DMS53 treated with DMSO at 0.1 percent for 48 hours (cell line): ENCODE data around the gene CC2D1A.
"Not testable (repeated sequence)": the region's sequence is repeated elsewhere in the genome, so short reads cannot be mapped to it uniquely, and the experiment has no call there.

Experiments
- DNase-seq: peaks from one replicate; lab custom pipeline; 2025; ENCODE audit not compliant: unreplicated experiment; lab: John Stamatoyannopoulos, UW

CC2D1A gene

DNA sequence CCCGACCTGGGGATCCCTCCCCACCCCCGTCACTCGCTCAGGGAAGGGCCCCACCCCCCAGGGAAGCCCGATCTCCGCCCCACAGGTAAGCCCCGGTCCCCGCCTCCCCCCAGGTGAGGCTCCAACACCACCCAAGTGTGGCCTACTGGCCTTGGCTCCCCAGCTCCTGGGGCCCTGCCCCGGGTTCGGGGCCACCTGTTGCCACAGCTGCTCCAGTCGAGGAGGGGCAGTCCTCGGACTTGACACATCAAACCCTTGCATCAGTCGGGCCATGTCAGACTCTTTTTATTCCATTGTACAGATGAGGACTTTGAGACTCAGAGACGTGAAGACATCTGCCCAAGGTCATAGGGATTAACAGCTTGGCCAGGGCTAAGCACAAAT, 512 bp downstream of the CC2D1A start:
- DNase-seq: no peak

DNA sequence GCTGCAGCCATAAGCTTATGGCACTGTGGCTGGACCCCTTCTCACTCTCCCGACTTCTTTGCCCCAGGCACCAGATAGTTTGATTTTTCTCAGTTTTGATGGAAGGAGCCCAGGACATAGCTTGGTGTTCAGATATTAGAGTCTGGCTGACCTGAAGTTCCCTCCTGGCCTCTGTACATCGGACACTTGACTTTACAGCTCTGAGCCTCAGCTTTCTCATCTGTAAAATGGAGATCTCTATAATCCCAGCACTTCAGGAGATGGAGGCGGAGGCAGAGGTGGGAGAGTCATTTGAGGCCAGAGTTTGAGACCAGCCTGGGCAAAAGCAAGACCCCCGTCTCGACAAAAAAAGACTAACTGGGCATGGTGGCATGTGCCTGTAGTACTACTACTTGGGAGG, 909 bp downstream of the CC2D1A start:
- no peak for DNase-seq

DNA sequence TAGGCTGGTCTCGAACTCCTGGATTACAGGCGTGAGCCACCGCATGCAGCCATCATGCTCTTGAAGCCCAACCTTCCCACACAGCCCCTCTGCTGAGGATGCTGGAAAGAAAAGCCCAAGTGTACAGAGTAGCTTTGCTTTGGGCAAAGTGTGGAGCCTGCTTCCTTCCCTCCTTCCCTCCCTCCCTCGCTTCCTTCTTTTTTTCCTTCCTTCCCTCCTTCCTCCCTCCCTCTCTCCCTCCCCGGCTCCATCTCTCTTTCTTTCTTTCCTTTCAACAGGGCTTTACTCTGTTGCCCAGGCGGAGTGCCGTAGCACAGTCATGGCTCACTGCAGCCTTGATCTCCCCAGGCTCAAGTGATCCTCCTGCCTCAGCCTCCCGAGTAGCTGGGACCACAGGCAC, 2.7 kb downstream of the CC2D1A start:
- no peak for DNase-seq

DNA sequence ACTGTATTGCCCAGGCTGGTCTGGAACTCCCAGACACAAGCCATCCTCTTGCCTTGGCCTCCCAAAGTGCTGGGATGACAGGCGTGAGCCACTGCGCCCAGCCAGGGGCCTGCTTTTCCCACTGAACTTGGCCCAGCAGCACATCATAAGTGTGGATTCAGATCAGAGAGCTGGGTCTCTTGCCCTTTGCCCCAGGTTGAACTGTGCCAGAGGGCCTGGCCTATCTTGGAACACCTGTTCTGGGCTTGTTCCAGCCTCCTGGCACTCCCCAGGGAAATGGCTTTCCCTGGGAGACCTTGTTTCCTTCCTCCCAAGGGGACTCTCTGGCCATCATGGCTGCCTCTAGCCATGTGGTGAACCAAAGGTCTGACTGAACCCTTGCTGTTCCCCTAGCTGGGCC, 3.4 kb downstream of the CC2D1A start:
- no peak for DNase-seq

DNA sequence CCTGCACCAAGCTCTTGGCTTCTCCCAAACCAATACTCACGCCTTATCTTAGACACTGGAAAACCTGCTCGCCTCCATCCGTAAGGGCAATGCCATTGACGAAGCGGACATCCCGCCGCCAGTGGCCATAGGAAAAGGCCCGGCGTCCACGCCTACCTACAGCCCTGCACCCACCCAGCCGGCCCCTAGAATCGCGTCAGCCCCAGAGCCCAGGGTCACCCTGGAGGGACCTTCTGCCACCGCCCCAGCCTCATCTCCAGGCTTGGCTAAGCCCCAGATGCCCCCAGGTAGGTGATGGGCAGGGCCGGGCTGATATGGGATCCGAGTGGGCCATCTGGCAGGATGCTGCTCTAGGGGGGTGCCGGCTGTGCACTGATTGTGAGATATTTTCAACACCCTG, 7.4 kb downstream of the CC2D1A start:
- DNase-seq: no peak

DNA sequence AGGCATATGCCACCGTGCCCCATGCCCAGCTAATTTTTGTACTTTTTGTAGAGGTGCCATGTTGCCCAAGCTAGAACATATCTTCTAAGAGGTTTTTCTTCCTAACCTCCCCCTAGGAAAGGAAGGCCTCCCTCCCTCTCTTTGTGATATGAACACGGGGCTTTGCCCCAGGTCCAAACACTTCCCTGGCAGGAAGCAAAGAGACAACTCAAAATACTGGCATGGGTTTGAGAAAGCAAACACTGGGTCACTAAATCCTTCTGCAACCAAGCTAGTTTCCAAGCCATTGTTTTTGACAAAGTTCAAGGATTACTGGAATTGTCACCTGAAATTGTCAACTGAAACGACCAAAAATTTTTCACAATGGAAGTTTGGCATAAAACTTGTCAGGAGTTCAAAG, 8.8 kb downstream of the CC2D1A start:
- DNase-seq: no peak

DNA sequence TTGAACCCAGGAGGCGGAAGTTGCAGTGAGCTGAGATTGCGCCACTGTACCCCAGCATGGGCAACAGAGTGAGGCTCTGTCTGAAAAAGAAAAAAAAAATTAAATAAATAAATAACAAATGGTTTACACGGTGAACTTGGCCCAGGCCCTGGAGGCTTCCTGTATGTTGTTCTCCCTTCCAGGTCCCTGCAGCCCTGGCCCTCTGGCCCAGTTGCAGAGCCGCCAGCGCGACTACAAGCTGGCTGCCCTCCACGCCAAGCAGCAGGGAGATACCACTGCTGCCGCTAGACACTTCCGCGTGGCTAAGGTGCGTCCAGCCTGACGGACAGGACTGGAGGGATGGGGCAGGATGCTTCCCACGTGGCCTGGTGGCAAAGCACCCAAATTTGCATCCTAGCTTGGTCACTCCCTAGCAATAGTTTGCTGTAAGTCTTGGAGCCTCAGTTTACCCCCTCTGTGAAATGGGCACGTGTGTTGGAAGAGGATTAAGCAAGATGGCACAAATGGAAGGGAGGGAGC, 11.9 kb downstream of the CC2D1A start:
- no peak for DNase-seq

DNA sequence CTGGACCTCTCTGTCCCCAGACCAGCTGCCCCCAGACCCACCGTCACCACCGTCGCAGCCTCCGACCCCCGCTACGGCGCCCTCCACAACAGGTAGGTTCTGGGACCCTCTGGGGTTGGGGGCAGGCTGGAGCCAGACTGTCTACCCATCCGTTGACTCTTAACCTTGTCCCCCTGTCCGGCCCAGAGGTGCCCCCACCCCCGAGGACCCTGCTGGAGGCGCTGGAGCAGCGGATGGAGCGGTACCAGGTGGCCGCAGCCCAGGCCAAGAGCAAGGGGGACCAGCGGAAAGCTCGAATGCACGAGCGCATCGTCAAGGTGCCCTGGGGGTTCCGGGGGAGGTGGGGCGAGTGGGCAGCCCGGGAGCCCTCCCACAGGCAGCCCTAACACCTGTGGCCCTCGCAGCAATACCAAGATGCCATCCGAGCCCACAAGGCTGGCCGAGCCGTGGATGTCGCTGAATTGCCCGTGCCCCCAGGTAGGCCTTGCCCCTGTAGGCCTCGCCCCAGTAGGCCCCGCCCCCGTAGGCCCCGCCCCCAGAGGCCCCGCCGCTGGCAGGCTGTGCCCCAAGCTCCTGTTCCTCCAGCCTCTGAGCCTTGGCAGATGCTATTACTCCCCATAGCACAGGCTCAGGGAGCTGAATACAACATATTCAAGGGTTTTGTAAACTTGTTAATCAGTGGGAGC, 12.9 kb downstream of the CC2D1A start:
- DNase-seq: no peak

DNA sequence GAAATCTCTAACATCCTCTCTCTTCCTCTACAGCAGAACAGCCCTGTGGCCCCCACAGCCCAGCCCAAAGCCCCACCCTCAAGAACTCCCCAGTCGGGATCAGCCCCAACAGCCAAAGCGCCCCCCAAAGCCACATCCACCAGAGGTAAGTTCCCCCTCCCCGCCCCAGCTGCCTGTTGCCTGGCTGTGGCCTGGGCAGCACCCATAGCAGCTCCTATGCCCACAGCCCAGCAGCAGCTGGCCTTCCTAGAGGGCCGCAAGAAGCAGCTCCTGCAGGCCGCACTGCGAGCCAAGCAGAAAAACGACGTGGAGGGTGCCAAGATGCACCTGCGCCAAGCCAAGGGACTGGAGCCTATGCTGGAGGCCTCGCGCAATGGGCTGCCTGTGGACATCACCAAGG, 14.5 kb downstream of the CC2D1A start:
- no peak for DNase-seq

DNA sequence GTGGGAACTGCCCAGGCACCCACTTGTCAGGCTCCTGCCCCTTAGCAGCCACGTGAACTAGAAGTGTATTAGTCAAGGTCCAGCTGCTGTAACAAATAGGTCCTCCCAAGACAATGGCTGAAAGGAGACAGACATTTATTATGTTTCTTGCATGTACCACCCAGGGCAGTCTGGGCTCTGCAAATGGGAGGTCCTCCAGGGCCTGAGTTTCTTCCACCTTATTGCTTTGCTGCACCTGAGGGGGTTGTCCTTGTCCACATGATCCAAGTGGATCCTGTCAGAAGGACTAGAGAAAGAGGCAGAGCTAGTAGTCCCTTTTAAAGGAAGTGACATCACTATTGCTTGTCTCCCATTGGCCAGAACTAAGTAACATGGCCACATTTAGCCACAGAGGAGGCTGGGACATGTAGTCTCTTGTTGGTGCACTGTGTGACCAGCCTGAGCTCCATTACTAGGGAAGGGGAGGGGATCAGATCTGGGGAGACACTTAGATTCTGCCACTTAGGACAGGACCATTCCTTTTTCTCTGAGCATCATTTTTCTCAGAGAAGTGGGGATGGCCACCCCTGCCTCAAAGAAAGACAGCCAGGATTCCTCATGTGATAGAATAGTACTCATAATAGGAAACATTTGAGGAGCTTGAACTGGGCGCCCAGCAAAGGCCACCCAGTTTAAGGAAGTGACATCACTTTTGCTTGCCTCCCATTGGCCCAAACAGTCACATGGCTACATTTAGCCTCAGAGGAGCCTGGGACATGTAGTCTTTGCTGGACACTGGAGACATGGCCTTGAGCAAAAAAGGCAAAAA, 15.1 kb downstream of the CC2D1A start:
- no peak for DNase-seq

DNA sequence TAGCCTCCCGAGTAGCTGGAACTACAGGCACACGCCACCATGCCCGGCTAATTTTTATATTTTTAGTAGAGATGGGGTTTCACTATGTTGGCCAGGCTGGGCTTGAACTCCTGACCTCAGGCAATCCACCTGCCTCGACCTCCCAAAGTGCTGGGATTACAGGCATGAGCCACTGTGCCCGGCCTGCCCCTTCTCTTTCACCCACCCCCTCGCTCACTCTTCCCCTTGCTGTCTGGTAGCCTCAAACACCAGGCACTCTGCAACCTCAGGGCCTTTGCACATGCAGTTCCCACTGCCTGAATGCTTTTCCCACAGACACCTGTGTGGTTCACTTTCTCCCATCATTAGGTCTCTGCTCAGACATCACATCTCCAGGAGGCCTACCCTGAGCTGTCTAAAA, 16.1 kb downstream of the CC2D1A start:
- DNase-seq: not testable (repeated sequence)

DNA sequence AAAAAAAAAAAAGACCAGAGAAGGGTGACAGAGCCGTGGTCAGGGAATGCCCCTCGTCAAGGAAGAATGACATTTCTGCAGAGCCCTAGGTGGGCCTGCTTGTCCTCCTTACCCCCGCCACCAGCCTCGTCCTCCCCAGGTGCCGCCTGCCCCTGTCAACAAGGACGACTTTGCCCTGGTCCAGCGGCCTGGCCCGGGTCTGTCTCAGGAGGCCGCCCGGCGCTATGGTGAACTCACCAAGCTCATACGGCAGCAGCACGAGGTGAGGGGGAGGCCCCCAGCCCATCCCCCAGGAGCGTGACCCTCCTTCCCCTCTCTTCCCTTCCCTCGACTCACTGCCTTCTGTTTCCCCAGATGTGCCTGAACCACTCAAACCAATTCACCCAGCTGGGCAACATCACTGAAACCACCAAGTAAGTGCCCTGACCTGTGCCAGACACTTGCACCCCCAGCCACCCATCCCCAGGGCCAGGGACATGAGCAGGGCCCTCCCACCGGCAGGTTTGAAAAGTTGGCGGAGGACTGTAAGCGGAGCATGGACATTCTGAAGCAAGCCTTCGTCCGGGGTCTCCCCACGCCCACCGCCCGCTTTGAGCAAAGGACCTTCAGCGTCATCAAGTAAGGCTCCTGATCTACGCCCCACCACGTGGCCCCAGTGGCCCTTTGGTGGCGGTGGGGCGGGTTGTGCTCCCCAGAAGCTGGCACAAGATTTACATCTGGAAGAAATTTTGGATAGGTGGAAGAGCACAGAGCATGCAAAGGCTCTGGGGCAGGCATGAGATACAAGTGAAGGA, 17.4 kb downstream of the CC2D1A start:
- no peak for DNase-seq

DNA sequence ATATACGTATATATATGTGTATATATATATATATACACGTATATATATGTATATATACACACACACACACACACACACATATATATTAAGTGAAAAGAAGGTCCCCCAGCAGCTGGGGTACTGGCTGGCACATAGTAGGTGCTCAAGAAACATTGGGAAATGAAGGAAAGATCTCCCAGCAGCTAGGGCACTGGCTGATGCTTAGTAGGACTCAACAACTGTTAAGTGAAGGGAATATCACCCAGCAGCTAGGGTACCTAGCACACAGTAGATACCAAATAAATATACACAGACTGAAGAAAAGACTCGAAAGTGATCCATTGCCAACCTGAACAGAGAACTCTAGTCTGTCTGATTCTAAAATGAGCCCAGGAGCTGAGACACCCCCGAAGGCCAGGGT, 20.0 kb downstream of the CC2D1A start:
- no peak for DNase-seq

DNA sequence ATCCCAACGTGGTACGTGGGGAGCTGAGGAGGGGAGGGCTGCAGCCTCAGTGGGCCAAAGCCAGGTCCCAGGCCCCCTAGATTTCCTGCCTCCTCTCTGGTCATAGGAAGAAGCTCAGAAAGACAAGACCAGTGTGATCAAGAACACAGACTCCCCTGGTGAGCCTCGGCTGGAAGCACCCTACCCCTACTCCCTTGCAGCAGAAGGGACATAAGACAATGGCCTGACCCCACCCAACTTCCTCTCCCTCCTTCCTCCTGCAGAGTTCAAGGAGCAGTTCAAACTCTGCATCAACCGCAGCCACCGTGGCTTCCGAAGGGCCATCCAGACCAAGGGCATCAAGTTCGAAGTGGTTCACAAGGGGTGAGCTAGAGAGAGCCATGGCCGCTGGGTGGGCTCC, 20.7 kb downstream of the CC2D1A start:
- DNase-seq: no peak

DNA sequence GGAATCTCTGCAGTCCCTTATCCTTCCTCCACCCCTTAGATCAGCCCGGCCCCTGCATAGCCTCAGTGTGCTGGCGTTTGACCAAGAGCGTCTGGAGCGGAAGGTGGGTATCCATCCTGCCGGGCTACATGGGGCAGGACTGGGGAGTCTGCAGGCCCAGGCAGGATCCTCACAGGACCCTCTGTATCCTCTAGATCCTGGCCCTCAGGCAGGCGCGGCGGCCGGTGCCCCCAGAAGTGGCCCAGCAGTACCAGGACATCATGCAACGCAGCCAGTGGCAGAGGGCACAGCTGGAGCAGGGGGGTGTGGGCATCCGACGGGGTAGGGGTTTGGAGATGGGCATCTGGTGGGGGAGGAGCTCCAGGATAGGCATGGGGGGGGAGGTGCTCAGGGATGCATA, 23.3 kb downstream of the CC2D1A start:
- DNase-seq: no peak

DNA sequence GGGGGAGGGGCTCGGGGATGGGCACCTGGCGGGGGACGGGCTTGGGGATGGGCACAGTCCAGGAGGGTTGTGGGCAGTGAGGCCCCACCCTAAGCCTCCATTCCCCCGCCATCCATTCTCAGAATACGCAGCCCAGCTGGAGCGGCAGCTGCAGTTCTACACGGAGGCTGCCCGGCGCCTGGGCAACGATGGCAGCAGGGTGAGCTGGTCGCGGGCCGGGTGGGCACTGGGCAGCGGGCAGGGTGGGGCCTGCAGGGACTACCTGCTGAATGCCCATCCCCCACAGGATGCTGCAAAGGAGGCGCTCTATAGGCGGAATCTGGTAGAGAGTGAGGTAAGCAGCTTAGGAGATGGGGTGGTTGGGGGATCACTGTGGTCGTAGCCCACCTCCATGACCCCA, 24.0 kb downstream of the CC2D1A start:
- no peak for DNase-seq

DNA sequence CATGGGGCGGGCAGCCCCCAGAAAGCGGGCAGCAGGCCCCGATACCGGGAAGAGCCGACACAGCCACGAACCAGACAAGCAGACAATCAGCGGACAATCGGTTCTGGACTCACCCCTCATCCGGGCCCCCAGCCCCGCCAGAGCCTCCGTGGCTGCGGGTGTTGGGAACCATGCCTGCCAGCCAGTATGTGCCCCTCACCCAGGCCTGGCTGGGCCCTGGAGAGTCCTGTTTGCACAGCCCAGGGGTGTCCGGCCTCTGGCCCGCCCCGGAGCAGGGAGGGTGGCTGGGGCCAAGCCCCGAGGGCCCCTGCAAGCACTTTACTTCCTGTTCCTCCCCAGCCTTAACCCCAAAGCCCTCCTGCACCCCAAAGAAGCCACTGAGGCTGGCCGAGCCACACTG, 24.4 kb downstream of the CC2D1A start:
- DNase-seq: no peak

DNA sequence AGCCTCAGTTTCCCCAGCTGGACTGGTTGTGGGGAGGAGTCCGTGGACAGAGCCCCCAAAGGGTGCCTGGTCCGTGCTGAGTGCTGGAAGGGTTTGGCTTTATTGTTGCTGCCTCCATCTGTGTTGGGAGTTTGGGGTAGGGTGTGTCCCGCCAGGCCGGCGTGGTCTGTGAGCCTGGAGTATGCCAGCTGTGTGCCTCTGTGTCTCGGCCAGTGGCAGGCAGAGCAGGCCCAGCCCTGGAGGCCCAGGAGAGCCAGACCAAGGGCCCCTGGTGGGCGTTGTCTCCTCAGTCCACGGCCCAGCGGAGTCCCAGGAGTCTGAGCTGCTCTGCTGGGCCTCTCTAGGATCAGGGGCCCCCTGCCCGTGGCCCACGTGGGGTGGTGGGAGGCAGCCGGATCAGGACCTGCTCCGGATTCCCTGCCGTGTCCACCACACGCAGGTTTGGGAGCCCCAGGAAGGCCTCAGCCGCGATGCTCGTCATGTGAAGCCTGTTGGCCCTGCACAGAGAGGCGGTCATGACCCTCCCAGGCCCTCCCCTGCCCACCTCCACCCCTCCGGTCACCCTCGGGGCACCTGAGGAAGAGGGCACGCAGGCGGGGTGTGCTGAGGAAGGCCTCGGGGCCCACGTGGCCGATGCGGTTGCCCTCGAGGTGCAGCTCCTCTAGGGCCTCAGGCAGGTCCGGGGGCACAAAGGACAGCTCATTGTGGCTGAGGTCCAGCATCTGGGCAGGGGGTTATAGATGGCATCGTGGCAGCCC, 25.6 kb downstream of the CC2D1A start:
- no peak for DNase-seq

DNA sequence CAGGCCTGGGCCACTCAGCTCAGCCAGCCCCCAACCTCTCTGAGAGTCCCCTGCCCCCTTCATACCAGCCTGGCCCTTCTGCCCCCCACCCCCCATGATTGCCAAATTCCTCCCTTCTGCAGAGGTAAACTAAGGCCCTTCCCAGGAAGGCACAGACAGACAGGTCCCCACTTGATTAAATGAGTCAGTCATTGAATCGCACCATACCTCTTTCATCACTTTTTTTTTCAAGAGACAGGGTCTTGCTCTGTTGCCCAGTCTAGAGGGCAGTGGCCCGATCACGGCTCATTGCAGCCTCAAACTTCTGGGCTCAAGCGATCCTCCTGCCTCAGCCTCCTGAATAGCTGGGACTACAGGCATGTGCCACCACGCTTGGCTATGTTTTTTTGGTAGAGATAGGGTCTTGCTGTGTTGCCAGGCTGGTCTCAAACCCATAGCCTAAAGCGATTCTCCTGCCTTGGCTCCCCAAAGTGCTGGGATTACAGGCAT, 26.2 kb downstream of the CC2D1A start:
- DNase-seq: no peak

DNA sequence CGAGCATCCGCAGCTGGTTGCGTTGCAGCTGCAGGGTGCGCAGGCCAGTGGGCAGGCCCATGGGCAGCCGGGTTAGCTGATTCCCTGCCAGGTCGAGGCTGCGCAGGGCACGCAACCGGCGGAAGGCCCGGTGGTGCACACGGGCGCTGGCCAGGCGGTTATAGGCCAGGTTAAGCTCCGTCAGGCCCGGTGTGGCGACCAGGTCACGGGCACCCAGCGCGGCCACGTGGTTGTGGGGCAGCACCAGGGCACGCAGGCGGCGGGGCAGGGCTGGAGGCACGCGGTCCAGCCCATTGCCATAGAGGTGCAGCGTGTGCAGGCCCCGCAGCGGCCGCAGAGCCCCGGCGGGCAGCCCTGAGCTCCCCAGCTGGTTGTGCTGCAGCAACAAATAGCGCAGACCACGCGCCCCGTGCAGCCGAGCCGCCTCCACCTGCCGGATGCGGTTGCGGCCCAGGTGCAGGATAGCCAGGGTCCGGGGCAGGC, 27.0 kb downstream of the CC2D1A start:
- DNase-seq: peak; percentile 3

DNA sequence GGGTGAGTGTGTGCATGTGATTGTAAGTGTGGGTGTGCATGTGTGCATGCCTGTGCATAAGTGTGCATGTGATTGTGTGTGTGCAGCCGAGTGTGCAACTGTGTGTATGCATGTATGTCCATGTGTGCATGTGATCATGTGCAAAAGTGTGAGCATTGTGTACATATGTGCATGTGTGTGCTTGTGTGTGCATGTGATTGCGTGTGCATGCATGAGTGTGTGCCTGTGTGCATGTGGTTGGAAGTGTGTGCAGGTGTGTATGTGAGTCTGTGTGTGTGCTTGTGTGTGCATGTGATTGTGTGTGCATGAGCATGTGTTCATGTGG, 28.7 kb downstream of the CC2D1A start:
- DNase-seq: no peak
